NCI-H510A (cell line): ENCODE results near the gene CPNE6.
A peak's percentile ranks its signal among the peaks of the same experiment; 100 is the strongest.

Experiments
- DNase-seq: peaks from one replicate; lab custom pipeline; 2025; lab: John Stamatoyannopoulos, UW

Gene CPNE6

GRCh38 chr14:24069411-24069735 lies 2.0 kb upstream of the CPNE6 start:
- no peak for DNase-seq

- DNase-seq, result no peak
Measured at GRCh38 chr14:24070285-24071143, 848 bp upstream of the CPNE6 start.

GRCh38 chr14:24071836-24072430 lies 571 bp downstream of the CPNE6 start:
- no peak for DNase-seq

- no peak for DNase-seq
Measured at GRCh38 chr14:24072436-24072835, 1.1 kb downstream of the CPNE6 start.

- no peak for DNase-seq
Measured at GRCh38 chr14:24072881-24073877, 1.8 kb downstream of the CPNE6 start.

GRCh38 chr14:24074625-24075484 lies 3.5 kb downstream of the CPNE6 start:
- DNase-seq, result no peak

GRCh38 chr14:24075485-24076301 lies 4.3 kb downstream of the CPNE6 start:
- no peak for DNase-seq

- no peak for DNase-seq
Measured at GRCh38 chr14:24076302-24076601, 4.9 kb downstream of the CPNE6 start.

- no peak for DNase-seq
Measured at GRCh38 chr14:24077086-24077485, 5.7 kb downstream of the CPNE6 start.

GRCh38 chr14:24078146-24078545 lies 6.8 kb downstream of the CPNE6 start:
- no peak for DNase-seq

- no peak for DNase-seq
Measured at GRCh38 chr14:24079491-24080141, 8.3 kb downstream of the CPNE6 start.

- DNase-seq, result no peak
Measured at GRCh38 chr14:24080142-24080530, 8.8 kb downstream of the CPNE6 start.

GRCh38 chr14:24080888-24081738 lies 9.8 kb downstream of the CPNE6 start:
- DNase-seq, result peak; percentile 64

- no peak for DNase-seq
Measured at GRCh38 chr14:24081739-24082211, 10.4 kb downstream of the CPNE6 start.

GRCh38 chr14:24082411-24083080 lies 11.2 kb downstream of the CPNE6 start:
- no peak for DNase-seq

GRCh38 chr14:24083462-24083861 lies 12.1 kb downstream of the CPNE6 start:
- no peak for DNase-seq

- DNase-seq, result no peak
Measured at GRCh38 chr14:24084440-24084839, 13.1 kb downstream of the CPNE6 start.

- no peak for DNase-seq
Measured at GRCh38 chr14:24085215-24085614, 13.9 kb downstream of the CPNE6 start.
